ENCODE data around the gene ARHGAP4.

DNA sequence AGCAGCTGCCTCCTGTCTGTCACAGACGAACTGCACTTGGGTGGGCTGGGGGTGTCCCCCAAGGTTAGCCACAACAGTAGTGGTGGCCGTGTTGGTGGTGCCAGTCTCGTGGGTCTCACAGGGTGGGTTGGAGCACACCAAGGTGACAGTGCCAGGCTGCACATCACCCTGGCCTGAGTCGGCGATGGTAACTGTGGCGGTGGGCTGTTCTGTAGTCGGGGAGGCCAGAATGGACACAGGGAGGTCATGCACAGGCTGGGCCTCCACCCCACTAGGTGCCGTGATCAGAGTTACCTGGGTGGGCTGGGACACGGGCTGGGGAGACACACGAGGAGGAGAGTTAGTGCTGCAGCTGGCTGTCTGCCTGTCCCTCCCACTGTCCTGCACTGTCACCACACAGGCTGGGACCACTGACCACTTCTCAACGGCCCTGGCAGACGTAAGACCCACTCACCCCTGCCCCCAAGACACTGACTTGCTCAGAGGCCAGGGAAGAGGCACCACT, 29.2 kb upstream of the ARHGAP4 start:
- TF ChIP-seq, protein P1, sequence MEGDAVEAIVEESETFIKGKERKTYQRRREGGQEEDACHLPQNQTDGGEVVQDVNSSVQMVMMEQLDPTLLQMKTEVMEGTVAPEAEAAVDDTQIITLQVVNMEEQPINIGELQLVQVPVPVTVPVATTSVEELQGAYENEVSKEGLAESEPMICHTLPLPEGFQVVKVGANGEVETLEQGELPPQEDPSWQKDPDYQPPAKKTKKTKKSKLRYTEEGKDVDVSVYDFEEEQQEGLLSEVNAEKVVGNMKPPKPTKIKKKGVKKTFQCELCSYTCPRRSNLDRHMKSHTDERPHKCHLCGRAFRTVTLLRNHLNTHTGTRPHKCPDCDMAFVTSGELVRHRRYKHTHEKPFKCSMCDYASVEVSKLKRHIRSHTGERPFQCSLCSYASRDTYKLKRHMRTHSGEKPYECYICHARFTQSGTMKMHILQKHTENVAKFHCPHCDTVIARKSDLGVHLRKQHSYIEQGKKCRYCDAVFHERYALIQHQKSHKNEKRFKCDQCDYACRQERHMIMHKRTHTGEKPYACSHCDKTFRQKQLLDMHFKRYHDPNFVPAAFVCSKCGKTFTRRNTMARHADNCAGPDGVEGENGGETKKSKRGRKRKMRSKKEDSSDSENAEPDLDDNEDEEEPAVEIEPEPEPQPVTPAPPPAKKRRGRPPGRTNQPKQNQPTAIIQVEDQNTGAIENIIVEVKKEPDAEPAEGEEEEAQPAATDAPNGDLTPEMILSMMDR (IDR thresholded peaks at IDR 0.05; ENCODE audit: low read length): no peak
- no peak for TF ChIP-seq EZH2 (IDR thresholded peaks at IDR 0.05; ENCODE audit: borderline replicate concordance, low read length)
